HepG2 (cell line): Measurements from ENCODE around the gene ZKSCAN1. TPM values are rescaled to one million over a fixed set of nuclear protein-coding genes. Genes with fewer than 3 reads are reported as not detected.

ENCODE experiments used
- ATAC-seq: fragments of 200-7000 bp; cut with Tn5 transposase; 3 replicates; pipeline ENCODE4 v1.9.1; 2020; ENCODE audit warnings: mild to moderate bottlenecking, moderate library complexity
- BruUV-seq: library from RNA; stranded (reverse); fragments of 400-500 nt; replicated peaks from 2 replicates; lab custom pipeline; 2021; lab: Mats Ljungman, UMichigan
- CTCF ChIA-PET: fragments of 300-600 bp; formaldehyde crosslinking; extraction: SDS; loops from one replicate; lab custom pipeline; 2021; ENCODE audit warnings: low total read pairs, inconsistent platforms, low intra/inter-chr PET ratio; lab: Yijun Ruan, JAX
- POLR2A ChIA-PET: fragments of 350-600 bp; sonication (Branson Sonifier 250); formaldehyde crosslinking; loops from one replicate; lab custom pipeline; 2020; ENCODE audit warnings: antibody characterized with exemption, inconsistent platforms; lab: Yijun Ruan, JAX
- DNase-seq: peaks from one replicate; pipeline ENCODE4 v3.0.0-alpha.2; 2015; ENCODE audit warnings: low spot score
- FAIRE-seq: peaks from 3 replicates; lab custom pipeline; 2011; peaks lifted over from hg19 to GRCh38; lab: Jason Lieb, UNC
- H2AFZ ChIP-seq: one replicate; pipeline ENCODE4 v1.6.1; 2011; ENCODE audit warnings: low read length, inconsistent platforms
- H3K27ac ChIP-seq: fragments of 300-600 bp; 3 replicates; pipeline ENCODE4 v1.8.0; 2011; ENCODE audit warnings: mixed run types, mild to moderate bottlenecking, mixed read lengths, low read length, inconsistent platforms; ENCODE audit not compliant: insufficient read depth; ENCODE audit errors: extremely low read length
- H3K27me3 ChIP-seq, 2 experiments: fragments of 200-600 bp in 1 of 2; 2 replicates in 1 of 2; 3 replicates in 1 of 2; pipeline versions ENCODE4 v1.6.0 to v1.8.0; 2011; ENCODE audit warnings: low read length in 2 of 2, mild to moderate bottlenecking in 2 of 2, moderate library complexity in 2 of 2, inconsistent platforms in 1 of 2; ENCODE audit not compliant: insufficient read depth in 2 of 2, control insufficient read depth in 1 of 2
- H3K36me3 ChIP-seq, 2 experiments: fragments of 200-600 bp in 1 of 2; replicated peaks in 1 of 2; 2 replicates in 1 of 2; 3 replicates in 1 of 2; pipeline versions ENCODE4 v1.5.1 to v1.8.0; 2011; ENCODE audit warnings: low read length in 2 of 2, inconsistent platforms in 1 of 2; ENCODE audit not compliant: insufficient read depth in 2 of 2, control insufficient read depth in 1 of 2
- H3K4me1 ChIP-seq: 2 replicates; pipeline ENCODE4 v1.5.1; 2012; ENCODE audit warnings: low read length, inconsistent platforms; ENCODE audit not compliant: insufficient read depth
- H3K4me2 ChIP-seq: 2 replicates; pipeline ENCODE4 v1.6.0; 2011; ENCODE audit warnings: low read depth, low read length, inconsistent platforms
- H3K4me3 ChIP-seq, 3 experiments: fragments of 200-600 bp in 1 of 3; sonication (generic), shearing (Covaris generic) in 1 of 3; replicated peaks in 1 of 3; 2 replicates each; pipeline ENCODE4 v1.5.1; 2011 to 2016; ENCODE audit warnings: low read length in 3 of 3, inconsistent platforms in 2 of 3, low read depth in 2 of 3, mild to moderate bottlenecking in 2 of 3, control low read depth in 1 of 3, mixed read lengths in 1 of 3; ENCODE audit not compliant: insufficient read depth in 1 of 3
- H3K79me2 ChIP-seq: one replicate; pipeline ENCODE4 v1.6.1; 2011; ENCODE audit warnings: low read length, inconsistent platforms; ENCODE audit not compliant: insufficient read depth
- H3K9ac ChIP-seq: 2 replicates; pipeline ENCODE4 v1.6.0; 2011; ENCODE audit warnings: mild to moderate bottlenecking, low read depth, low read length, inconsistent platforms; ENCODE audit not compliant: insufficient read depth
- H3K9me3 ChIP-seq: 2 replicates; pipeline ENCODE4 v1.5.1; 2012; ENCODE audit warnings: mild to moderate bottlenecking, low read length
- H4K20me1 ChIP-seq: 2 replicates; pipeline ENCODE4 v1.6.0; 2011; ENCODE audit warnings: inconsistent platforms, mild to moderate bottlenecking, low read length, moderate library complexity; ENCODE audit not compliant: insufficient read depth
- KAT7 ChIP-seq: IDR thresholded peaks from 2 replicates; pipeline ENCODE4 v1.6.1; 2018; ENCODE audit warnings: borderline replicate concordance, missing compliant biosample characterization
- MBD4 ChIP-seq: IDR thresholded peaks from 2 replicates; pipeline ENCODE4 v1.6.1; 2012; ENCODE audit warnings: low read length, inconsistent platforms, borderline replicate concordance
- PITX1 ChIP-seq: sonication (generic); formaldehyde crosslinking; IDR thresholded peaks from 2 replicates; pipeline ENCODE4 v1.5.1; 2020; ENCODE audit warnings: mild to moderate bottlenecking, missing genetic modification reagents
- POLR2A ChIP-seq, 2 experiments: IDR thresholded peaks; 2 replicates each; pipeline ENCODE4 v1.6.1; 2011; ENCODE audit warnings: low read depth in 2 of 2, low read length in 2 of 2, mild to moderate bottlenecking in 1 of 2, moderate library complexity in 1 of 2; ENCODE audit not compliant: insufficient read depth in 1 of 2
- POLR2G ChIP-seq: fragments of 200-400 bp; formaldehyde crosslinking; IDR thresholded peaks from 2 replicates; pipeline ENCODE4 v1.6.1; 2018; ENCODE audit warnings: mild to moderate bottlenecking, low read depth, low read length, moderate library complexity
- RBFOX2 ChIP-seq: fragments of 200-400 bp; formaldehyde crosslinking; IDR thresholded peaks from 2 replicates; pipeline ENCODE4 v1.6.1; 2017; ENCODE audit warnings: low read depth, mild to moderate bottlenecking, low read length
- RBM22 ChIP-seq: fragments of 200-400 bp; formaldehyde crosslinking; optimal IDR thresholded peaks from 2 replicates; pipeline ENCODE3; 2017; ENCODE audit warnings: mild to moderate bottlenecking, low read length, moderate library complexity
- YEATS4 ChIP-seq: sonication (generic); formaldehyde crosslinking; IDR thresholded peaks from 2 replicates; pipeline ENCODE4 v1.4.0; 2020; ENCODE audit warnings: missing genetic modification reagents, borderline replicate concordance
- ZC3H13 ChIP-seq: sonication (generic); formaldehyde crosslinking; IDR thresholded peaks from 2 replicates; pipeline ENCODE4 v1.8.1; 2023; ENCODE audit warnings: mild to moderate bottlenecking, missing genetic modification reagents, moderate library complexity
- ZNF343 ChIP-seq: sonication (generic); formaldehyde crosslinking; IDR thresholded peaks from 2 replicates; pipeline ENCODE4 v1.4.0; 2020; ENCODE audit warnings: mild to moderate bottlenecking, missing genetic modification reagents
- WGBS: methylation state at CpG from one replicate; pipeline ENCODE4 v1.1.6; 2017; ENCODE audit warnings: low lambda C conversion rate; 5-methylcytosine and 5-hydroxymethylcytosine counted together
- in situ Hi-C: cut with HindIII; loops from 2 replicates; pipeline ENCODE4 v1.10.0; 2017; ENCODE audit warnings: low pct_unique_long_range_greater_than_20kb; ENCODE audit not compliant: extremely low pct_ligation_motif_present
- intact Hi-C: fragments of 100-400 bp; cut with micrococcal nuclease; formaldehyde crosslinking; loops from one replicate; pipeline ENCODE4 v1.10.0; 2022; ENCODE audit not compliant: unreplicated experiment
- polyA plus RNA-seq, 8 experiments: library from polyadenylated mRNA; depleted of rRNA in 3 of 8; stranded (reverse) in 7 of 8; unstranded in 1 of 8; fragments of >200 nt; fragmentation: Illumina TruSeq in 4 of 8; extraction: Trizol in 4 of 8; gene quantifications; 2 replicates each; pipeline versions ENCODE4 v1.2.1 to v1.2.3, GENCODE V29; 2011 to 2016; ENCODE audit warnings: low read depth in 4 of 8, missing spikeins in 1 of 8, mixed read lengths in 1 of 8; ENCODE audit not compliant: insufficient read depth in 1 of 8
- total RNA-seq, 5 experiments: library from RNA; depleted of rRNA; stranded (reverse); fragments of >200 nt; fragmentation: Illumina TruSeq; extraction: Trizol; gene quantifications; 2 replicates each; pipeline ENCODE4 v1.2.3, GENCODE V29; 2016; ENCODE audit warnings: low read depth in 1 of 5
- TF ChIP-seq, protein P1 (sequence below): sonication (generic); formaldehyde crosslinking; IDR thresholded peaks from 2 replicates; pipeline ENCODE4 v1.9.0; 2021; ENCODE audit warnings: missing genetic modification reagents, borderline replicate concordance
- TF ChIP-seq, protein P2 (sequence below): IDR thresholded peaks from 2 replicates; pipeline ENCODE4 v1.6.1; 2016; ENCODE audit warnings: mild to moderate bottlenecking

The ZKSCAN1 gene
- total and polyA plus RNA-seq, 2 of the 13 experiments (the other 11 are each of a cell fraction or from before 2014, with no cell fraction given): 46.4 to 60.6 TPM

DNA sequence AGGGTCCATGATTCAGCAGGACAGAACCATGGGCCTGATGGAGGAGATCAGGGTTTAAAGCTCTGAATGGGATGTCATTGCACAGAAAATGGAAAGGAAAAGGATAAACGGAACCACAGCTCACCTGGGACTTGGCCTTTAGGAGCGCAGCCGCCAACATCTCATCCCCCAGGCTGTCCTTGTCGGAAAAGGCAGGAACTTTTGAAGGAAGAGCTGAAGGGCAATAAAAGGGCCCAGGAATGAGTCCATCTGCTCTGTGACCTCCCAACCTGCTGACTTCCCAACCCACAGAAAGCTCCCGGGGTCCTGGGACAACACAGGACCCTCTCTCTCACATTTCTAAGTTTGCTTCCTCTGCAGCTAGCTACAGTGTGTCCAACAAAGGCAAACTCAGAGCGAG, 60.0 kb downstream of the ZKSCAN1 start:
- POLR2A ChIA-PET: no interaction called here
- H3K4me1 ChIP-seq: peaks cover 39% of the 10 kb centered on the region
- H3K79me2 ChIP-seq: peaks cover 52% of the 10 kb centered on the region
- H3K27me3 ChIP-seq: no peaks in the 10 kb centered on the region
- WGBS: 90% methylated on average over 6 of the region's 6 CpGs
- no peak for DNase-seq
- intact Hi-C loops (no loop called here), in situ Hi-C loops (no loop called here)
- no peak for FAIRE-seq
- H4K20me1 ChIP-seq: peaks cover 36% of the 10 kb centered on the region
- H3K27ac ChIP-seq: no peak overlapping the region
- no peak overlapping the region for H3K4me3 ChIP-seq
- H3K9me3 ChIP-seq: no peaks in the 10 kb centered on the region
- H2AFZ ChIP-seq: no peak overlapping the region
- H3K9ac ChIP-seq: no peak overlapping the region
- H3K36me3 ChIP-seq: peaks cover 33 to 73% of the 10 kb centered on the region in 2 experiments
- TF ChIP-seq ZC3H13 (CRISPR knock-in tag): no peak
- no peak for TF ChIP-seq YEATS4 (CRISPR knock-in tag)
- TF ChIP-seq RBM22: peak; percentile 74
- TF ChIP-seq ZNF343 (CRISPR knock-in tag): no peak
- TF ChIP-seq MBD4: no peak
- TF ChIP-seq POLR2G: 0 out of 2 replicates have a peak, but pooled peaks have one; percentile 3
- TF ChIP-seq RBFOX2: peak; percentile 55; the same call in 1 of the 2 replicates
- TF ChIP-seq KAT7 (CRISPR knock-in tag): no peak
- peak in 1 of 2 experiments; percentile 21; a peak in 1 of 4 replicates for TF ChIP-seq POLR2A (IDR thresholded peaks at IDR 0.05; ENCODE audit: insufficient read depth in 1 of 2, low read depth in 2 of 2, low read length in 2 of 2)
- TF ChIP-seq, protein P1, sequence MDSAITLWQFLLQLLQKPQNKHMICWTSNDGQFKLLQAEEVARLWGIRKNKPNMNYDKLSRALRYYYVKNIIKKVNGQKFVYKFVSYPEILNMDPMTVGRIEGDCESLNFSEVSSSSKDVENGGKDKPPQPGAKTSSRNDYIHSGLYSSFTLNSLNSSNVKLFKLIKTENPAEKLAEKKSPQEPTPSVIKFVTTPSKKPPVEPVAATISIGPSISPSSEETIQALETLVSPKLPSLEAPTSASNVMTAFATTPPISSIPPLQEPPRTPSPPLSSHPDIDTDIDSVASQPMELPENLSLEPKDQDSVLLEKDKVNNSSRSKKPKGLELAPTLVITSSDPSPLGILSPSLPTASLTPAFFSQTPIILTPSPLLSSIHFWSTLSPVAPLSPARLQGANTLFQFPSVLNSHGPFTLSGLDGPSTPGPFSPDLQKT (CRISPR knock-in tag): no peak
- TF ChIP-seq, protein P2, sequence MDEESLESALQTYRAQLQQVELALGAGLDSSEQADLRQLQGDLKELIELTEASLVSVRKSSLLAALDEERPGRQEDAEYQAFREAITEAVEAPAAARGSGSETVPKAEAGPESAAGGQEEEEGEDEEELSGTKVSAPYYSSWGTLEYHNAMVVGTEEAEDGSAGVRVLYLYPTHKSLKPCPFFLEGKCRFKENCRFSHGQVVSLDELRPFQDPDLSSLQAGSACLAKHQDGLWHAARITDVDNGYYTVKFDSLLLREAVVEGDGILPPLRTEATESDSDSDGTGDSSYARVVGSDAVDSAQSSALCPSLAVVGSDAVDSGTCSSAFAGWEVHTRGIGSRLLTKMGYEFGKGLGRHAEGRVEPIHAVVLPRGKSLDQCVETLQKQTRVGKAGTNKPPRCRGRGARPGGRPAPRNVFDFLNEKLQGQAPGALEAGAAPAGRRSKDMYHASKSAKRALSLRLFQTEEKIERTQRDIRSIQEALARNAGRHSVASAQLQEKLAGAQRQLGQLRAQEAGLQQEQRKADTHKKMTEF (CRISPR knock-in tag): no peak
- TF ChIP-seq PITX1 (CRISPR knock-in tag): no peak
- no peak overlapping the region for H3K4me2 ChIP-seq
- BruUV-seq: no TSS peak
- no peak for ATAC-seq
- CTCF ChIA-PET: no interaction called here
